GM23338 (cell line): ENCODE measurements around the gene IL17REL. TPM values are rescaled to one million over a fixed set of nuclear protein-coding genes. Genes with fewer than 3 reads are reported as not detected.

Experiments used
- ATAC-seq: fragments of 200-7000 bp; cut with Tn5 transposase; 3 replicates; pipeline ENCODE4 v1.9.1; 2020
- DNase-seq: peaks from one replicate; pipeline ENCODE4 v3.0.0-alpha.2; 2015; ENCODE audit warnings: low spot score
- H2AFZ ChIP-seq: fragments of 200-600 bp; sonication (generic); 2 replicates; pipeline ENCODE4 v1.8.0; 2016; ENCODE audit warnings: antibody characterized with exemption, mild to moderate bottlenecking, moderate library complexity
- H3F3A ChIP-seq: fragments of 200-600 bp; sonication (generic); replicated peaks from 2 replicates; pipeline ENCODE4 v1.8.0; 2017; ENCODE audit warnings: antibody characterized with exemption, mixed run types, low read depth
- H3K27ac ChIP-seq: fragments of 200-600 bp; sonication (generic); 2 replicates; pipeline ENCODE4 v1.6.1; 2016; ENCODE audit warnings: low read depth
- H3K27me3 ChIP-seq: fragments of 200-600 bp; sonication (generic); 2 replicates; pipeline ENCODE4 v1.8.0; 2016; ENCODE audit warnings: mild to moderate bottlenecking, mixed run types, moderate library complexity; ENCODE audit not compliant: insufficient read depth
- H3K36me3 ChIP-seq: fragments of 200-600 bp; sonication (generic); 2 replicates; pipeline ENCODE4 v1.8.0; 2016; ENCODE audit warnings: mild to moderate bottlenecking; ENCODE audit not compliant: insufficient read depth
- H3K4me1 ChIP-seq: fragments of 200-600 bp; sonication (generic); 2 replicates; pipeline ENCODE4 v1.8.0; 2016; ENCODE audit warnings: mild to moderate bottlenecking, moderate library complexity; ENCODE audit not compliant: insufficient read depth
- H3K4me2 ChIP-seq: fragments of 200-600 bp; sonication (generic); 2 replicates; pipeline ENCODE4 v1.7.1; 2017; ENCODE audit warnings: mixed run types
- H3K4me3 ChIP-seq: fragments of 200-600 bp; sonication (generic); 2 replicates; pipeline ENCODE4 v1.6.1; 2016; ENCODE audit warnings: mixed run types
- H3K79me2 ChIP-seq: fragments of 200-600 bp; sonication (generic); replicated peaks from 2 replicates; pipeline ENCODE4 v1.8.0; 2017; ENCODE audit warnings: mild to moderate bottlenecking; ENCODE audit not compliant: insufficient read depth
- H3K9me2 ChIP-seq: fragments of 200-600 bp; sonication (generic); 2 replicates; pipeline ENCODE4 v1.8.0; 2017; ENCODE audit not compliant: insufficient read depth
- H4K20me1 ChIP-seq: fragments of 200-600 bp; sonication (generic); replicated peaks from 2 replicates; pipeline ENCODE4 v1.8.0; 2017; ENCODE audit warnings: mild to moderate bottlenecking; ENCODE audit not compliant: insufficient read depth
- H3K27ac Mint-ChIP-seq: 2 replicates; pipeline ENCODE4 v1.8.0; 2020; ENCODE audit warnings: inconsistent platforms, mild to moderate bottlenecking, moderate library complexity, mixed read lengths
- H3K27me3 Mint-ChIP-seq: 3 replicates; pipeline ENCODE4 v1.8.0; 2022; ENCODE audit warnings: low read depth, mild to moderate bottlenecking, moderate library complexity, mixed read lengths, inconsistent platforms; ENCODE audit not compliant: insufficient read depth, poor library complexity
- H3K36me3 Mint-ChIP-seq: 3 replicates; pipeline ENCODE4 v1.8.0; 2021; ENCODE audit warnings: low read depth, mild to moderate bottlenecking, inconsistent platforms, moderate library complexity, mixed read lengths
- H3K4me1 Mint-ChIP-seq: 3 replicates; pipeline ENCODE4 v1.8.0; 2020; ENCODE audit warnings: mild to moderate bottlenecking, inconsistent platforms, mixed read lengths
- H3K4me3 Mint-ChIP-seq: 3 replicates; pipeline ENCODE4 v1.8.0; 2021; ENCODE audit warnings: moderate library complexity, mild to moderate bottlenecking, inconsistent platforms, mixed read lengths
- H3K9me3 Mint-ChIP-seq: 3 replicates; pipeline ENCODE4 v1.8.0; 2020; ENCODE audit warnings: moderate library complexity, mild to moderate bottlenecking, inconsistent platforms, mixed read lengths
- EZH2phosphoT487 ChIP-seq: fragments of 200-600 bp; sonication (generic); IDR thresholded peaks from one replicate; pipeline ENCODE4 v1.8.1; 2018; ENCODE audit warnings: antibody characterized with exemption; ENCODE audit not compliant: unreplicated experiment
- REST ChIP-seq: IDR thresholded peaks from one replicate; pipeline ENCODE4 v1.6.1; 2018; ENCODE audit warnings: antibody characterized with exemption; ENCODE audit not compliant: unreplicated experiment
- STAT1 ChIP-seq: IDR thresholded peaks from one replicate; pipeline ENCODE4 v1.6.1; 2016; ENCODE audit warnings: antibody characterized with exemption; ENCODE audit not compliant: unreplicated experiment
- polyA plus RNA-seq: library from polyadenylated mRNA; unstranded; fragments of >200 nt; fragmentation: Nextera tagmentation; extraction: Ambion mirVana; gene quantifications from 2 replicates; pipeline ENCODE4 v1.2.1, GENCODE V29; 2016
- total RNA-seq: library from RNA; depleted of rRNA; stranded (reverse); fragments of >200 nt; shearing (Covaris generic); gene quantifications from 2 replicates; pipeline ENCODE4 v1.2.3, GENCODE V29; 2014
- TF ChIP-seq, protein P1 (sequence below), 2 experiments: fragments of 200-600 bp in 1 of 2; sonication (generic) in 1 of 2; conservative IDR thresholded peaks; 2 replicates each; pipeline versions ENCODE4 v1.5.1 to v1.6.1; 2016 to 2017; ENCODE audit warnings: antibody characterized with exemption in 2 of 2, low read depth in 2 of 2, mild to moderate bottlenecking in 2 of 2, moderate library complexity in 1 of 2
- TF ChIP-seq, protein P2 (sequence below): fragments of 250-450 bp; sonication (Bioruptor Pico); IDR thresholded peaks from 2 replicates; pipeline ENCODE4 v1.5.0; 2020; ENCODE audit warnings: mild to moderate bottlenecking, moderate library complexity

The IL17REL gene
- total and polyA plus RNA-seq, 2 experiments from 2014 or later = 0.31 TPM; not detected in 1

DNA sequence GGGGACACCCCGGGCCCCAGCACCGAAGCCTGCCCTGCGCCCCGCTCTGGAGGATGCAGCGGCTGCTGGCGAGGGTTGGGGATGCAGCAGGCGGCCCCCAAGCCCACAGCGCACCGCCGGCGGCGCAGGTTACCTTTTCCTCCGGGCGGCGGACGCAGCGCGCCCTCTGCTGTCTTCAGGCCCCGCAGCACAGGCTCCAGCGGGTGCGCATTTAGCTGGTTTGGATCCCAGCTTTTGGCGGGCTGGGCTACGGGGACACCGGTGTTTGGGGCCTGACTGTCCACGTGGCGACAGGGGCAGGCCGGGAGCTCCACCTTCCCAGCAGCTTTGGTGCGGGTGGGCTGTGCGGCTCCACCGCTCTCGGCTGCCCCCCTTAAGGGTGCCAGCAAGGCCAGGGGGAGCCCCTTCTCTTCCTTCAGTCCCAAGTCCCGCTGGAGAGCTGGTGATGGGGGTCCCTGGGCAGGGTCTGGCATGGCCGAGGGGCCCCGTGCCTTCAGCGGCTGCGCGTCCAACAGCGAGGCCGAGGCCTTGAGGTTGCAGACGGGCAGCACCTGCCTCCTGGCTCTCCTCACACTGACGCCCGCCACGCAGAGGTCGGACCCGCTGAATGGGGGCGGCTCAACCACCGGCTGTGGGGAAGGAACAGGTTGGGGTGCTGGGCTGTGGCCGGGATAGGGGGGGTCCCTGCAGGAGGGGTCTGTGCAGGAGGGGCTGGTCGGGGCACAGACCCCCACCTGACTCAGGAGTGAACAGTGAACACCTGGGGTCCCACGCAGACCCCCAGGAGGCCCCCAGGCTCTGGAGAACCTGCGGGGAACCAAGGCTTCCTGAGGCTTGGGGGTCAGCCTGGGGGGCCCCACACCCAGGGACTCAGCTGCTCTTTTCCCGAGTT, 18.0 kb upstream of the IL17REL start:
- H3K4me1 ChIP-seq = no peaks in the 10 kb centered on the region
- no peaks in the 10 kb centered on the region for H3K9me3 Mint-ChIP-seq
- H3F3A ChIP-seq = no peaks in the 10 kb centered on the region
- ATAC-seq = peak; percentile 95
- peaks cover 17% of the 10 kb centered on the region; the same call in 1 of the 2 replicates for H3K27me3 ChIP-seq
- H3K36me3 ChIP-seq = no peaks in the 10 kb centered on the region
- peak; percentile 96 for DNase-seq
- no peaks in the 10 kb centered on the region for H4K20me1 ChIP-seq
- no peak overlapping the region for H3K27ac ChIP-seq
- H3K36me3 Mint-ChIP-seq = no peaks in the 10 kb centered on the region
- peak overlapping the region; percentile 77 for H3K4me2 ChIP-seq
- peak overlapping the region; percentile 93; the same call in 1 of the 2 replicates for H2AFZ ChIP-seq
- no peak overlapping the region for H3K4me3 Mint-ChIP-seq
- TF ChIP-seq REST (peak; percentile 1), EZH2phosphoT487 (no peak)
- TF ChIP-seq, protein P1, sequence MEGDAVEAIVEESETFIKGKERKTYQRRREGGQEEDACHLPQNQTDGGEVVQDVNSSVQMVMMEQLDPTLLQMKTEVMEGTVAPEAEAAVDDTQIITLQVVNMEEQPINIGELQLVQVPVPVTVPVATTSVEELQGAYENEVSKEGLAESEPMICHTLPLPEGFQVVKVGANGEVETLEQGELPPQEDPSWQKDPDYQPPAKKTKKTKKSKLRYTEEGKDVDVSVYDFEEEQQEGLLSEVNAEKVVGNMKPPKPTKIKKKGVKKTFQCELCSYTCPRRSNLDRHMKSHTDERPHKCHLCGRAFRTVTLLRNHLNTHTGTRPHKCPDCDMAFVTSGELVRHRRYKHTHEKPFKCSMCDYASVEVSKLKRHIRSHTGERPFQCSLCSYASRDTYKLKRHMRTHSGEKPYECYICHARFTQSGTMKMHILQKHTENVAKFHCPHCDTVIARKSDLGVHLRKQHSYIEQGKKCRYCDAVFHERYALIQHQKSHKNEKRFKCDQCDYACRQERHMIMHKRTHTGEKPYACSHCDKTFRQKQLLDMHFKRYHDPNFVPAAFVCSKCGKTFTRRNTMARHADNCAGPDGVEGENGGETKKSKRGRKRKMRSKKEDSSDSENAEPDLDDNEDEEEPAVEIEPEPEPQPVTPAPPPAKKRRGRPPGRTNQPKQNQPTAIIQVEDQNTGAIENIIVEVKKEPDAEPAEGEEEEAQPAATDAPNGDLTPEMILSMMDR (conservative IDR thresholded peaks at IDR 0.05; ENCODE audit: low read depth in 2 of 2) = peak; percentile 69 to 93
- H3K27me3 Mint-ChIP-seq = peaks cover 15% of the 10 kb centered on the region
- H3K4me3 ChIP-seq = peak overlapping the region; percentile 51; the same call in 1 of the 2 replicates
- H3K79me2 ChIP-seq = no peaks in the 10 kb centered on the region
- H3K4me1 Mint-ChIP-seq = no peaks in the 10 kb centered on the region
- no peaks in the 10 kb centered on the region for H3K9me2 ChIP-seq
- H3K27ac Mint-ChIP-seq = no peak overlapping the region

- no peak overlapping the region for H3K4me3 ChIP-seq
- no peak overlapping the region for H3K4me2 ChIP-seq
- H3K4me1 Mint-ChIP-seq = no peaks in the 10 kb centered on the region
- H3K79me2 ChIP-seq = no peaks in the 10 kb centered on the region
- H3K27me3 ChIP-seq = peaks cover 17% of the 10 kb centered on the region; the same call in 1 of the 2 replicates
- H3K4me1 ChIP-seq = no peaks in the 10 kb centered on the region
- no peak overlapping the region for H3K27ac ChIP-seq
- H3K27me3 Mint-ChIP-seq = peaks cover 16% of the 10 kb centered on the region
- DNase-seq = no peak
- TF ChIP-seq, protein P2, sequence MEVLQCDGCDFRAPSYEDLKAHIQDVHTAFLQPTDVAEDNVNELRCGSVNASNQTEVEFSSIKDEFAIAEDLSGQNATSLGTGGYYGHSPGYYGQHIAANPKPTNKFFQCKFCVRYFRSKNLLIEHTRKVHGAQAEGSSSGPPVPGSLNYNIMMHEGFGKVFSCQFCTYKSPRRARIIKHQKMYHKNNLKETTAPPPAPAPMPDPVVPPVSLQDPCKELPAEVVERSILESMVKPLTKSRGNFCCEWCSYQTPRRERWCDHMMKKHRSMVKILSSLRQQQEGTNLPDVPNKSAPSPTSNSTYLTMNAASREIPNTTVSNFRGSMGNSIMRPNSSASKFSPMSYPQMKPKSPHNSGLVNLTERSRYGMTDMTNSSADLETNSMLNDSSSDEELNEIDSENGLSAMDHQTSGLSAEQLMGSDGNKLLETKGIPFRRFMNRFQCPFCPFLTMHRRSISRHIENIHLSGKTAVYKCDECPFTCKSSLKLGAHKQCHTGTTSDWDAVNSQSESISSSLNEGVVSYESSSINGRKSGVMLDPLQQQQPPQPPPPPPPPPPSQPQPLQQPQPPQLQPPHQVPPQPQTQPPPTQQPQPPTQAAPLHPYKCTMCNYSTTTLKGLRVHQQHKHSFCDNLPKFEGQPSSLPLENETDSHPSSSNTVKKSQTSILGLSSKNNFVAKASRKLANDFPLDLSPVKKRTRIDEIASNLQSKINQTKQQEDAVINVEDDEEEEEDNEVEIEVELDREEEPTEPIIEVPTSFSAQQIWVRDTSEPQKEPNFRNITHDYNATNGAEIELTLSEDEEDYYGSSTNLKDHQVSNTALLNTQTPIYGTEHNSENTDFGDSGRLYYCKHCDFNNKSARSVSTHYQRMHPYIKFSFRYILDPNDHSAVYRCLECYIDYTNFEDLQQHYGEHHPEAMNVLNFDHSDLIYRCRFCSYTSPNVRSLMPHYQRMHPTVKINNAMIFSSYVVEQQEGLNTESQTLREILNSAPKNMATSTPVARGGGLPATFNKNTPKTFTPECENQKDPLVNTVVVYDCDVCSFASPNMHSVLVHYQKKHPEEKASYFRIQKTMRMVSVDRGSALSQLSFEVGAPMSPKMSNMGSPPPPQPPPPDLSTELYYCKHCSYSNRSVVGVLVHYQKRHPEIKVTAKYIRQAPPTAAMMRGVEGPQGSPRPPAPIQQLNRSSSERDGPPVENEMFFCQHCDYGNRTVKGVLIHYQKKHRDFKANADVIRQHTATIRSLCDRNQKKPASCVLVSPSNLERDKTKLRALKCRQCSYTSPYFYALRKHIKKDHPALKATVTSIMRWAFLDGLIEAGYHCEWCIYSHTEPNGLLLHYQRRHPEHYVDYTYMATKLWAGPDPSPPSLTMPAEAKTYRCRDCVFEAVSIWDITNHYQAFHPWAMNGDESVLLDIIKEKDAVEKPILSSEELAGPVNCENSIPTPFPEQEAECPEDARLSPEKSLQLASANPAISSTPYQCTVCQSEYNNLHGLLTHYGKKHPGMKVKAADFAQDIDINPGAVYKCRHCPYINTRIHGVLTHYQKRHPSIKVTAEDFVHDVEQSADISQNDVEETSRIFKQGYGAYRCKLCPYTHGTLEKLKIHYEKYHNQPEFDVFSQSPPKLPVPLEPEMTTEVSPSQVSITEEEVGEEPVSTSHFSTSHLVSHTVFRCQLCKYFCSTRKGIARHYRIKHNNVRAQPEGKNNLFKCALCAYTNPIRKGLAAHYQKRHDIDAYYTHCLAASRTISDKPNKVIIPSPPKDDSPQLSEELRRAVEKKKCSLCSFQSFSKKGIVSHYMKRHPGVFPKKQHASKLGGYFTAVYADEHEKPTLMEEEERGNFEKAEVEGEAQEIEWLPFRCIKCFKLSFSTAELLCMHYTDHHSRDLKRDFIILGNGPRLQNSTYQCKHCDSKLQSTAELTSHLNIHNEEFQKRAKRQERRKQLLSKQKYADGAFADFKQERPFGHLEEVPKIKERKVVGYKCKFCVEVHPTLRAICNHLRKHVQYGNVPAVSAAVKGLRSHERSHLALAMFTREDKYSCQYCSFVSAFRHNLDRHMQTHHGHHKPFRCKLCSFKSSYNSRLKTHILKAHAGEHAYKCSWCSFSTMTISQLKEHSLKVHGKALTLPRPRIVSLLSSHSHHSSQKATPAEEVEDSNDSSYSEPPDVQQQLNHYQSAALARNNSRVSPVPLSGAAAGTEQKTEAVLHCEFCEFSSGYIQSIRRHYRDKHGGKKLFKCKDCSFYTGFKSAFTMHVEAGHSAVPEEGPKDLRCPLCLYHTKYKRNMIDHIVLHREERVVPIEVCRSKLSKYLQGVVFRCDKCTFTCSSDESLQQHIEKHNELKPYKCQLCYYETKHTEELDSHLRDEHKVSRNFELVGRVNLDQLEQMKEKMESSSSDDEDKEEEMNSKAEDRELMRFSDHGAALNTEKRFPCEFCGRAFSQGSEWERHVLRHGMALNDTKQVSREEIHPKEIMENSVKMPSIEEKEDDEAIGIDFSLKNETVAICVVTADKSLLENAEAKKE (CRISPR knock-in tag) = no peak
- no peak for TF ChIP-seq STAT1
- no peaks in the 10 kb centered on the region for H3K9me3 Mint-ChIP-seq
- no peak overlapping the region for H3K27ac Mint-ChIP-seq
- no peak for ATAC-seq
- no peaks in the 10 kb centered on the region for H3F3A ChIP-seq
- no peak overlapping the region; the same call in 2 of the 3 replicates for H3K4me3 Mint-ChIP-seq
- no peak overlapping the region for H2AFZ ChIP-seq
- no peaks in the 10 kb centered on the region for H3K36me3 Mint-ChIP-seq
- no peaks in the 10 kb centered on the region for H3K9me2 ChIP-seq
- H3K36me3 ChIP-seq = no peaks in the 10 kb centered on the region
- no peaks in the 10 kb centered on the region for H4K20me1 ChIP-seq
Measured at GRCh38 chr22:50027639-50028537, 15.3 kb upstream of the IL17REL start.
